22Rv1 (cell line): ENCODE data around the gene CEP120.

Experiments
- ZFX ChIP-seq: fragments of 450-650 bp; IDR thresholded peaks from 2 replicates; pipeline ENCODE4 v1.6.1; 2017; ENCODE audit warnings: antibody characterized with exemption, borderline replicate concordance
- TF ChIP-seq, protein P1 (sequence below): fragments of 450-650 bp; IDR thresholded peaks from 2 replicates; pipeline ENCODE4 v1.5.1; 2017; ENCODE audit warnings: mild to moderate bottlenecking

DNA sequence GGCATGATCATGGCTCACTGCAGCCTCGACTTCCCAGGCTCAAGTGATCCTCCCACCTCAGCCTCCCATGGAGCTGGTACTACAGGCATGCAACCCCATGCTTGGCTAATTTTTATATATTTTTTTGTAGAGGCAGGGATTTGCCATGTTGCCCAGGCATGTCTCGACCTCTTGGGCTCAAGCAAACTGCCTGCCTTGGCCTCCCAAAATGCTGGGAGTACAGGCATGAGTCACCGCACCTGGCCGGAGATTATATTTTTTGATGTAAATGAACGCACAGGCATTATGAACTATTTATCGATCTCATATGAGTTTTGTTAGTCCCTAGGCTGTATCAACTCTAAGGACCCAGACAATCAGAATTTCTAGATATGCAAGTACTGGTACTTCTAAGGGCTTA, 25.5 kb upstream of the CEP120 start:
- TF ChIP-seq, protein P1, sequence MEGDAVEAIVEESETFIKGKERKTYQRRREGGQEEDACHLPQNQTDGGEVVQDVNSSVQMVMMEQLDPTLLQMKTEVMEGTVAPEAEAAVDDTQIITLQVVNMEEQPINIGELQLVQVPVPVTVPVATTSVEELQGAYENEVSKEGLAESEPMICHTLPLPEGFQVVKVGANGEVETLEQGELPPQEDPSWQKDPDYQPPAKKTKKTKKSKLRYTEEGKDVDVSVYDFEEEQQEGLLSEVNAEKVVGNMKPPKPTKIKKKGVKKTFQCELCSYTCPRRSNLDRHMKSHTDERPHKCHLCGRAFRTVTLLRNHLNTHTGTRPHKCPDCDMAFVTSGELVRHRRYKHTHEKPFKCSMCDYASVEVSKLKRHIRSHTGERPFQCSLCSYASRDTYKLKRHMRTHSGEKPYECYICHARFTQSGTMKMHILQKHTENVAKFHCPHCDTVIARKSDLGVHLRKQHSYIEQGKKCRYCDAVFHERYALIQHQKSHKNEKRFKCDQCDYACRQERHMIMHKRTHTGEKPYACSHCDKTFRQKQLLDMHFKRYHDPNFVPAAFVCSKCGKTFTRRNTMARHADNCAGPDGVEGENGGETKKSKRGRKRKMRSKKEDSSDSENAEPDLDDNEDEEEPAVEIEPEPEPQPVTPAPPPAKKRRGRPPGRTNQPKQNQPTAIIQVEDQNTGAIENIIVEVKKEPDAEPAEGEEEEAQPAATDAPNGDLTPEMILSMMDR = no peak
- TF ChIP-seq ZFX = no peak
